HepG2 (cell line): ENCODE results near the gene BORCS5. TPM values are rescaled to one million over a fixed set of nuclear protein-coding genes. Genes with fewer than 3 reads are reported as not detected.

Source experiments
- CENPX ChIP-seq: sonication (generic); formaldehyde crosslinking; IDR thresholded peaks from 2 replicates; pipeline ENCODE4 v1.9.0; 2021; ENCODE audit warnings: mild to moderate bottlenecking, missing genetic modification reagents, moderate library complexity
- MIXL1 ChIP-seq: IDR thresholded peaks from 2 replicates; pipeline ENCODE4 v1.6.1; 2016
- NFKB2 ChIP-seq: sonication (generic); formaldehyde crosslinking; IDR thresholded peaks from 2 replicates; pipeline ENCODE4 v1.4.0; 2020; ENCODE audit warnings: missing genetic modification reagents, borderline replicate concordance
- SNAI1 ChIP-seq: sonication (generic); formaldehyde crosslinking; IDR thresholded peaks from 2 replicates; pipeline ENCODE4 v1.5.0; 2020; ENCODE audit warnings: mild to moderate bottlenecking, missing genetic modification reagents, borderline replicate concordance
- ZBTB33 ChIP-seq: sonication (generic); formaldehyde crosslinking; IDR thresholded peaks from 2 replicates; pipeline ENCODE4 v1.4.0; 2020; ENCODE audit warnings: missing genetic modification reagents
- ZBTB40 ChIP-seq, 2 experiments: fragments of 450-650 bp in 1 of 2; sonication (generic) in 1 of 2; formaldehyde crosslinking in 1 of 2; IDR thresholded peaks; 2 replicates each; pipeline versions ENCODE4 v1.6.1 to v1.8.0; 2016 to 2022; ENCODE audit warnings: antibody characterized with exemption in 1 of 2, mild to moderate bottlenecking in 1 of 2, missing genetic modification reagents in 1 of 2
- ZNF136 ChIP-seq: sonication (generic); formaldehyde crosslinking; IDR thresholded peaks from 2 replicates; pipeline ENCODE4 v1.8.1; 2022; ENCODE audit warnings: low read depth, mild to moderate bottlenecking, moderate library complexity, missing genetic modification reagents
- ZNF232 ChIP-seq: sonication (generic); formaldehyde crosslinking; IDR thresholded peaks from 2 replicates; pipeline ENCODE4 v1.4.0; 2020; ENCODE audit warnings: missing genetic modification reagents, borderline replicate concordance
- ZNF678 ChIP-seq: sonication (generic); formaldehyde crosslinking; IDR thresholded peaks from 2 replicates; pipeline ENCODE4 v1.4.0; 2020; ENCODE audit warnings: mild to moderate bottlenecking, missing genetic modification reagents
- ZNF775 ChIP-seq: sonication (generic); formaldehyde crosslinking; IDR thresholded peaks from 2 replicates; pipeline ENCODE4 v1.4.0; 2020; ENCODE audit warnings: missing genetic modification reagents, mild to moderate bottlenecking, moderate library complexity, borderline replicate concordance
- polyA plus RNA-seq, 8 experiments: library from polyadenylated mRNA; depleted of rRNA in 3 of 8; stranded (reverse) in 7 of 8; unstranded in 1 of 8; fragments of >200 nt; fragmentation: Illumina TruSeq in 4 of 8; extraction: Trizol in 4 of 8; gene quantifications; 2 replicates each; pipeline versions ENCODE4 v1.2.1 to v1.2.3, GENCODE V29; 2011 to 2016; ENCODE audit warnings: low read depth in 4 of 8, missing spikeins in 1 of 8, mixed read lengths in 1 of 8; ENCODE audit not compliant: insufficient read depth in 1 of 8
- total RNA-seq, 5 experiments: library from RNA; depleted of rRNA; stranded (reverse); fragments of >200 nt; fragmentation: Illumina TruSeq; extraction: Trizol; gene quantifications; 2 replicates each; pipeline ENCODE4 v1.2.3, GENCODE V29; 2016; ENCODE audit warnings: low read depth in 1 of 5

The BORCS5 gene
- total and polyA plus RNA-seq, 2 of the 13 experiments (the other 11 are each of a cell fraction or from before 2014, with no cell fraction given) = 3.9 to 4.7 TPM

GRCh38 chr12:12460935-12461922 is 104.4 kb downstream of the BORCS5 start (continued):
- TF ChIP-seq ZNF775 (CRISPR knock-in tag) (no peak), ZNF678 (CRISPR knock-in tag) (no peak), CENPX (no peak), ZNF136 (CRISPR knock-in tag) (no peak), ZNF232 (CRISPR knock-in tag) (no peak), MIXL1 (no peak), ZBTB40 (IDR thresholded peaks at IDR 0.05) (no peak), ZBTB40 (CRISPR knock-in tag; IDR thresholded peaks at IDR 0.05) (no peak), ZBTB33 (no peak), NFKB2 (CRISPR knock-in tag) (no peak), SNAI1 (no peak)
